Right lobe of liver (tissue), 6 donors: ENCODE results near the gene SERTAD3. TPM values are rescaled to one million over a fixed set of nuclear protein-coding genes. Genes with fewer than 3 reads are reported as not detected.

ENCODE experiments used
- ATAC-seq, 4 donors: fragments of 200-7000 bp; cut with Tn5 transposase; one replicate each; pipeline ENCODE4 v1.9.1; 2020; ENCODE audit warnings: mild to moderate bottlenecking in 4 of 4, moderate library complexity in 4 of 4
- DNase-seq, 3 donors: peaks; one replicate each; pipeline ENCODE4 v3.0.0-alpha.2; 2020
- H3K27ac ChIP-seq, 3 donors: fragments of 200-600 bp; one replicate each; pipeline ENCODE4 v1.8.0; 2022
- H3K27me3 ChIP-seq, 2 donors: fragments of 200-600 bp; one replicate each; pipeline ENCODE4 v1.8.0; 2022
- H3K36me3 ChIP-seq, 4 donors: fragments of 200-600 bp; sonication (generic) in 1 of 4; one replicate each; pipeline versions ENCODE4 v1.5.1 to v1.8.0; 2017 to 2022; ENCODE audit warnings: control low read depth in 1 of 4
- H3K4me1 ChIP-seq, 4 donors: fragments of 200-600 bp; sonication (generic) in 1 of 4; one replicate each; pipeline versions ENCODE4 v1.5.1 to v1.8.0; 2017 to 2022; ENCODE audit warnings: control low read depth in 1 of 4
- H3K4me3 ChIP-seq, 3 donors: fragments of 200-600 bp; one replicate each; pipeline ENCODE4 v1.8.0; 2022
- H3K9me3 ChIP-seq, 4 donors: fragments of 200-600 bp; sonication (generic) in 1 of 4; one replicate each; pipeline versions ENCODE4 v1.5.1 to v1.8.0; 2017 to 2022; ENCODE audit warnings: control low read depth in 1 of 4
- CTCF ChIP-seq, 4 donors: fragments of 200-600 bp in 3 of 4; fragments of 450-650 bp in 1 of 4; IDR thresholded peaks; one replicate each; pipeline versions ENCODE4 v1.5.1 to v1.8.0; 2016 to 2022; ENCODE audit warnings: antibody characterized with exemption in 4 of 4, mild to moderate bottlenecking in 2 of 4
- POLR2A ChIP-seq: fragments of 450-650 bp; IDR thresholded peaks from one replicate; pipeline ENCODE4 v1.6.1; 2017; ENCODE audit warnings: antibody characterized with exemption, mild to moderate bottlenecking
- WGBS: methylation state at CpG from one replicate; pipeline ENCODE4 v1.1.6; 2018; ENCODE audit warnings: low coverage, low lambda C conversion rate; ENCODE audit not compliant: insufficient coverage; ENCODE audit errors: missing lambda C conversion rate; 5-methylcytosine and 5-hydroxymethylcytosine counted together
- intact Hi-C, 2 donors: fragments of 100-400 bp; cut with DNase I; formaldehyde crosslinking; loops; one replicate each; pipeline versions ENCODE4 v1.11.2 to v1.14.1; 2022
- total RNA-seq, 6 experiments: library from RNA; depleted of rRNA in 2 of 6; stranded (reverse); fragments of >200 nt in 2 of 6; fragmentation: NEBNext Ultra II Directional in 3 of 6; extraction: Animal tissue kit (Norgen Biotek cat#: 25700) in 3 of 6; gene quantifications; one replicate each; pipeline versions ENCODE4 v1.1.0 to v1.2.4, GENCODE V29; 2016 to 2023
- donor health status: DM: no; HTN: yes; CAD: no.
- donor health status: DM: no; HTN: no; CAD: no.
- donor health status: DM: no; HTN: no; CAD: no.
- donor health status: DM: no; HTN: yes; CAD: no.
- donor health status: DM: no; HTN: yes; CAD: no.

Gene SERTAD3
- total RNA-seq, 6 experiments from 2014 or later: 5.2 to 10.1 (median 7.4) TPM

- Histone ChIP-seq H3K27me3 (no peaks in the 10 kb centered on the region), H3K36me3 (peaks cover 0 to 38% (median 8%) of the 10 kb centered on the region in 4 donors), H3K9me3 (no peaks in the 10 kb centered on the region), H3K4me1 (no peaks in the 10 kb centered on the region), H3K27ac (no peak overlapping the region), H3K4me3 (no peak overlapping the region)
- DNase-seq: no peak
- no peak for ATAC-seq
- WGBS: 97% methylated on average over 4 of the region's 5 CpGs
- TF ChIP-seq CTCF (IDR thresholded peaks at IDR 0.05): no peak
- no peak for TF ChIP-seq POLR2A
- intact Hi-C loops: no loop called here
Observed at GRCh38 chr19:40453151-40453735, 9.1 kb upstream of the SERTAD3 start.

GRCh38 chr19:40452016-40452415 lies 7.9 kb upstream of the SERTAD3 start:
- TF ChIP-seq CTCF (IDR thresholded peaks at IDR 0.05): no peak
- TF ChIP-seq POLR2A: no peak
- intact Hi-C loops: no loop called here
- 75% methylated on average over 5 of the region's 5 CpGs for WGBS
- H3K36me3 ChIP-seq: peaks cover 0 to 43% (median 8%) of the 10 kb centered on the region in 4 donors
- no peaks in the 10 kb centered on the region for H3K4me1 ChIP-seq
- DNase-seq (no peak), ATAC-seq (peak in 2 of 4 donors; percentile 23)
- no peak overlapping the region for H3K4me3 ChIP-seq
- H3K27me3 ChIP-seq: no peaks in the 10 kb centered on the region
- no peak overlapping the region for H3K27ac ChIP-seq
- no peaks in the 10 kb centered on the region for H3K9me3 ChIP-seq

- no peak for TF ChIP-seq POLR2A
- TF ChIP-seq CTCF (IDR thresholded peaks at IDR 0.05): no peak
- H3K9me3 ChIP-seq: no peaks in the 10 kb centered on the region
- DNase-seq (no peak), ATAC-seq (no peak)
- H3K27me3 ChIP-seq: no peaks in the 10 kb centered on the region
- H3K4me3 ChIP-seq: no peak overlapping the region
- peaks cover 0 to 42% (median 8%) of the 10 kb centered on the region in 4 donors for H3K36me3 ChIP-seq
- no peaks in the 10 kb centered on the region for H3K4me1 ChIP-seq
- intact Hi-C loops: no loop called here
- no peak overlapping the region for H3K27ac ChIP-seq
- WGBS: 89% methylated on average over 3 of the region's 4 CpGs
Observed at GRCh38 chr19:40450664-40451063, 6.5 kb upstream of the SERTAD3 start.

- H3K9me3 ChIP-seq: no peaks in the 10 kb centered on the region
- no peak overlapping the region for H3K27ac ChIP-seq
- TF ChIP-seq CTCF (IDR thresholded peaks at IDR 0.05) (no peak), POLR2A (no peak)
- intact Hi-C loops: no loop called here
- H3K4me3 ChIP-seq: no peak overlapping the region
- H3K4me1 ChIP-seq: peaks cover 0 to 4% (median 0%) of the 10 kb centered on the region in 4 donors
- no peak for ATAC-seq
- DNase-seq: no peak
- no peaks in the 10 kb centered on the region for H3K27me3 ChIP-seq
- WGBS: 89% methylated on average over 4 of the region's 4 CpGs
- H3K36me3 ChIP-seq: peaks cover 0 to 34% (median 5%) of the 10 kb centered on the region in 4 donors
Observed at GRCh38 chr19:40449506-40449905, 5.4 kb upstream of the SERTAD3 start.
